Duodenal mucosa (tissue), 2 donors: ENCODE results near the gene ZNF768.

Experiments
- H3K27ac ChIP-seq: one replicate; pipeline ENCODE4 v1.7.0; 2013; ENCODE audit warnings: low read depth, low read length
- H3K27me3 ChIP-seq, 2 donors: one replicate each; pipeline ENCODE4 v1.7.0; 2013; ENCODE audit warnings: low read length in 2 of 2, control low read depth in 1 of 2; ENCODE audit not compliant: insufficient read depth in 2 of 2, control insufficient read depth in 1 of 2
- H3K36me3 ChIP-seq, 2 donors: one replicate each; pipeline ENCODE4 v1.7.0; 2013; ENCODE audit warnings: low read length in 2 of 2, control low read depth in 1 of 2; ENCODE audit not compliant: insufficient read depth in 2 of 2, control insufficient read depth in 1 of 2
- H3K4me1 ChIP-seq, 2 donors: one replicate each; pipeline ENCODE4 v1.7.0; 2013; ENCODE audit warnings: low read length in 2 of 2, control low read depth in 1 of 2; ENCODE audit not compliant: insufficient read depth in 2 of 2, control insufficient read depth in 1 of 2
- H3K4me3 ChIP-seq, 2 donors: one replicate each; pipeline ENCODE4 v1.7.0; 2013; ENCODE audit warnings: low read length in 2 of 2, low read depth in 1 of 2
- H3K9ac ChIP-seq, 2 donors: one replicate each; pipeline ENCODE4 v1.7.0; 2013; ENCODE audit warnings: low read length in 2 of 2, low read depth in 1 of 2
- H3K9me3 ChIP-seq, 2 donors: one replicate each; pipeline ENCODE4 v1.7.0; 2013; ENCODE audit warnings: low read length in 2 of 2, control low read depth in 1 of 2; ENCODE audit not compliant: control insufficient read depth in 1 of 2

Gene ZNF768

GRCh38 chr16:30555315-30556124 lies 29.2 kb upstream of the ZNF768 start:
- peaks cover 19 to 35% of the 10 kb centered on the region in 2 donors for H3K4me1 ChIP-seq
- H3K9ac ChIP-seq, result no peak overlapping the region
- no peaks in the 10 kb centered on the region for H3K9me3 ChIP-seq
- H3K27me3 ChIP-seq, result no peaks in the 10 kb centered on the region
- H3K27ac ChIP-seq, result no peak overlapping the region
- no peak overlapping the region for H3K4me3 ChIP-seq
- H3K36me3 ChIP-seq, result peaks cover 14 to 22% of the 10 kb centered on the region in 2 donors

- peaks cover 14 to 22% of the 10 kb centered on the region in 2 donors for H3K36me3 ChIP-seq
- no peaks in the 10 kb centered on the region for H3K27me3 ChIP-seq
- no peak overlapping the region for H3K9ac ChIP-seq
- no peaks in the 10 kb centered on the region for H3K9me3 ChIP-seq
- H3K4me1 ChIP-seq, result peaks cover 17 to 30% of the 10 kb centered on the region in 2 donors
- H3K27ac ChIP-seq, result no peak overlapping the region
- no peak overlapping the region for H3K4me3 ChIP-seq
These were observed 28.4 kb upstream of the ZNF768 start for GRCh38 chr16:30554557-30555314.

DNA sequence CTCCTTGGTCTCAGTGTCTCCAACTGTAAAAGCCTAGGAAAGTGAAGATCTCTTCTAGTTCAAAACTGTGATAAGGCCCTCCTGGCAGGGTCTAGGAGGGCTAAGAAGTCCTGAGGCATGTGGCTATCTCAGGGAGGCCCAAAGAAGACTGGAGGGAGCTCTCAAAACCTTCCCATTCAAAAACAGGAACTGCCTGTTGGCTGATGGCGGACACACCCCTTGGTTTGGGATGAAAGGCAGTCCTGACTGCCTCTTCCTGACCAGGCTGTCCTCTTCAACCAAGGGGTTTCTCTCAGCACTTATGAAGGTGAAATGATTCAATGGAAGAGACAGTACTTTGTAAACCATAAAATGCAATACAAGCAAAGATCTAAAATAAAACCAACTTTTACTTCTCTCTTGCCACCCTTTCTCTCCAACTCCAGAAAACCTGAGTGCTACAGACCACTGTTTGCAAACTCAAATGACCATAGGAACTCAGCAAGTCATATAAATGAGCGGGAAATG lies 27.1 kb upstream of the ZNF768 start:
- H3K9me3 ChIP-seq, result no peaks in the 10 kb centered on the region
- H3K27ac ChIP-seq, result no peak overlapping the region
- H3K4me1 ChIP-seq, result peaks cover 13 to 27% of the 10 kb centered on the region in 2 donors
- H3K36me3 ChIP-seq, result peaks cover 14 to 22% of the 10 kb centered on the region in 2 donors
- H3K9ac ChIP-seq, result no peak overlapping the region
- H3K4me3 ChIP-seq, result no peak overlapping the region
- no peaks in the 10 kb centered on the region for H3K27me3 ChIP-seq

DNA sequence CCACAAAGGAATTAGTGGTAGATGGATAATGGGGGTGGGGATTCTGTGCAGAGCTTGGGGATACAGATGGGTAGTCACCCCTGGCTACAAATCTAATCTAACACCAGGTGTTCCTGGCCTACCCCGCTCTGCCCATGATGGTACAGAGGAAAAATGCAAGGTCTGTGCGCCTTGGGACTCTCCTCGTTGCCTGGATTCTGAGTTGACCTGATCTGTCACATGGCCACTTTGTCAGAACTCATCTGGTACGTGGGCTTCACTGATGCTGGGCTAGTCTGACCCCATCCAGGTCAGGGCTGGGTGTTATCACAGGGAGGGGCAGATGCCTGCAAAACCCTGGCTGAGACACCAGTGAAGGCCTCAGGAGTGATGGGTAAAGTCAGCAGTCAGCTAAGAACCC lies 26.6 kb upstream of the ZNF768 start:
- H3K4me1 ChIP-seq, result peaks cover 17 to 32% of the 10 kb centered on the region in 2 donors
- no peak overlapping the region for H3K9ac ChIP-seq
- peaks cover 14 to 22% of the 10 kb centered on the region in 2 donors for H3K36me3 ChIP-seq
- H3K27ac ChIP-seq, result no peak overlapping the region
- no peaks in the 10 kb centered on the region for H3K9me3 ChIP-seq
- no peaks in the 10 kb centered on the region for H3K27me3 ChIP-seq
- no peak overlapping the region for H3K4me3 ChIP-seq

- H3K4me3 ChIP-seq, result no peak overlapping the region
- H3K27me3 ChIP-seq, result no peaks in the 10 kb centered on the region
- peaks cover 17 to 26% of the 10 kb centered on the region in 2 donors for H3K4me1 ChIP-seq
- H3K9me3 ChIP-seq, result no peaks in the 10 kb centered on the region
- H3K36me3 ChIP-seq, result peaks cover 14 to 22% of the 10 kb centered on the region in 2 donors
- H3K9ac ChIP-seq, result no peak overlapping the region
- no peak overlapping the region for H3K27ac ChIP-seq
These were observed 25.4 kb upstream of the ZNF768 start for GRCh38 chr16:30551781-30552180.

DNA sequence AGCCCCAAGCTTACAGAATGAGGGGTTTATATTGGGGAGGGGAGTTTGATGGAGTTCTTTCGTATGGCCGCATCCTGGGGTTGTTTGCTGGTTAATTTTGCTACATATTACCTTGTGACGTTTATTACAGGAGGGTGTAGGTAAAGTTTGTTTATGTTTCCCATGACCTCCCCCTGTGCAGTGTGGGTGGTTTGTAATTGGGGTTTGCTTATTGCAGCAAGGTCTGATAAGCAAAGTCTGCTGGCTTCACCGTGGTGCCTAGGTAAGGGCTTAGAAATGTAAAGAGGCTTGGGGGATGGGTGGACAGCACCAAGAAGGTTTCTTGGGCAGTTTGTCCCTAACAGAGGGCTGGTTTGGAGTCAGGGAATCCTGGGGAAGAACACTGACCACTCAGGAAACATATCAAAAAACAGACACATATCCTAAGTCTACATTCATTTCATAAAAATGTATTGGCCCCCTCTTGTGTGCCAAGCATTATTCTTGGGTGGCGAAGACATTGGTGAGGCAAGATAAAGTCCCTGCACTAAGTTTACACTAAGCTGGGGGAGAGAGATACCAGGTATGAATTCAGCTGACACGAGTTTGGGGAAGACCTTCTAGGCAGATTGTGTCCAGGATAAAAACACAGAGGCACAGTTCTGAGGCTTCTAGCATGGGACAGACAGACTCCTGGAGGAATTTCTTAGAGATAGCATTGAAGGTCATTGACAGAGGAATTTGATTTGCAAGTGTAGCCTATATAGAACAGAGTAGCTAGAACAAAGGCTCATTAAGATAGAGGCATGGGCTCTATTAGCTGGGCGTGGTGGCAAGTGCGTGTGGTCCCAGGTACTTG lies 22.3 kb upstream of the ZNF768 start:
- H3K27me3 ChIP-seq, result no peaks in the 10 kb centered on the region
- H3K27ac ChIP-seq, result no peak overlapping the region
- H3K9me3 ChIP-seq, result no peaks in the 10 kb centered on the region
- H3K4me1 ChIP-seq, result peaks cover 16 to 20% of the 10 kb centered on the region in 2 donors
- peaks cover 0 to 6% of the 10 kb centered on the region in 2 donors for H3K36me3 ChIP-seq
- no peak overlapping the region for H3K4me3 ChIP-seq
- no peak overlapping the region for H3K9ac ChIP-seq

DNA sequence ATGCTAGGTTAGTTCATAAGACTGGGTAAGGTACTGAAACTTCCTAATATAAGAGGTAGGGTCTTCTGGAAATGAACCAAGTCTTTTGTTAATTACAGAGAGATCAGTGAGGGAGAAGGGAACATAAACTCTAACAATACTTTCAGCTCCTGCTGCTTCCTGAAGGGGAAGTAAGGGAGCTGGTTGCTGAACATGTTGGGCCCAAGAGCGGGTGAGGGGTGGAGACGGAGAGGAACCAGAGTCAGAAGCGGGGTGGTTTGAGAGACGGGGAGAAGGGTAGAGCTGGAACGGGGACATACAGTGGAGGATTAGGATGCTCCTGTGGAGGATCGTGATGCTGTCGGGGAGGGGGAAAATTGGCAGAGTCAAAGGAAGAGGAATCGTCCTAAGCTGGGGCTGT lies 19.7 kb upstream of the ZNF768 start:
- Histone ChIP-seq H3K4me3 (no peak overlapping the region), H3K36me3 (no peaks in the 10 kb centered on the region), H3K9ac (no peak overlapping the region), H3K27me3 (no peaks in the 10 kb centered on the region), H3K4me1 (peaks cover 26% of the 10 kb centered on the region in 2 donors), H3K27ac (no peak overlapping the region), H3K9me3 (no peaks in the 10 kb centered on the region)

DNA sequence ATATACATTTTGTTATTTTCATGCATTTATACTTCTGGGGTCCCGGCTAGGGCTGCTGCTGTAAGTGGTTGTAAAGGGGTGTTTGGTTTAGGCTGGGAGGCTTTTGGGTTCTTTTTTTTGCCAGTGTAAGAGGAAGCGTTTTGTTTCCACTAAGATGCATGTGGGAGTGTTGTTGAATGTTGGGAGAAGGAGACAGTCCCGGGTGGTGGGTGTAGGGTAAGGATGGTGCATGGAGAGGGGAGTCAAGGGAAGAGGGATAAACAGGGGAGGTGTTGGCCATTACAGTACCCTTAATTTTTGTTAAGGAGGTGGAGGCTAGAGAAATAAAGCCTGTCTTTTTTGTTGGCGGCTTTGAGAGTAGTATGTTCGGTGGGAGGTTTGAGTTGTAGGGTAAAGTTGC lies 16.7 kb upstream of the ZNF768 start:
- H3K4me3 ChIP-seq, result no peak overlapping the region
- no peaks in the 10 kb centered on the region for H3K9me3 ChIP-seq
- H3K27ac ChIP-seq, result no peak overlapping the region
- no peaks in the 10 kb centered on the region for H3K27me3 ChIP-seq
- H3K9ac ChIP-seq, result no peak overlapping the region
- H3K36me3 ChIP-seq, result no peaks in the 10 kb centered on the region
- peaks cover 14 to 21% of the 10 kb centered on the region in 2 donors for H3K4me1 ChIP-seq

DNA sequence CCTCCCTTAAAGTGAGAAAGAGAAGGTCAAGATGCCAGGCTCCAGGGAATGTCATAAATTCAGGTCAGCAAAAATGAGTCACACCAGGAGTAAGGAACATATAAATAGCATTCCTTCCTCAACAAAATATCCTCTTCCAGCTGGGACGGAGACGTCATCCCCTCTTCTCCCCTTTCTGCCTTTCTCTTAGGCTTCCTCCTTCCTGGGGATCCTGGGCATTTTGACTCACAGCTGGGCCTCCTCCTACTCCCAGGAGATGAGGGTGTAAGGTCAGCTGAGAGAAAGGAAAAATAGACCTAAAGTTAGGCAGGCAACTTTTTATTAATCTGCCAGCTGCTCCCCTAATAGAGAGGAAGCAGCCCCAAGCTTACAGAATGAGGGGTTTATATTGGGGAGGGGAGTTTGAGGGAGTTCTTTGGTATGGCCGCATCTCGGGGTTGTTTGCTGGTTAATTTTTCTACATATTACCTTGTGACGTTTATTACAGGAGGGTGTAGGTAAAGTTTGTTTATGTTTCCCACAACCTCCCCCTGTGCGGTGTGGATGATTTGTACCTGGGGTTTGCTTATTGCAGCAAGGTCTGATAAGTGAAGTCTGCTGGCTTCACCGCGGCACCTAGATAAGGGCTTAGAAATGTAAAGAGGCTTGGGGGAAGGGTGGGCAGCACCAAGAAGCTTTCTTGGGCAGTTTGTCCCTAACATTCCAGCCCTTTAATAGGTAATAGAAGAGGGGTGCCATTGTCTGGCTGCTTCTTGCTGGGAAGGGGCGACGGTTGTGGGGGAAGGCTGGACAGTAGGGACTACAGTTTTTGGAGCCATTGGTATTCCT lies 15.3 kb upstream of the ZNF768 start:
- H3K9me3 ChIP-seq, result no peaks in the 10 kb centered on the region
- no peak overlapping the region for H3K4me3 ChIP-seq
- H3K9ac ChIP-seq, result peak overlapping the region; percentile 20 to 47
- H3K27me3 ChIP-seq, result no peaks in the 10 kb centered on the region
- peak overlapping the region; percentile 20 for H3K27ac ChIP-seq
- H3K36me3 ChIP-seq, result no peaks in the 10 kb centered on the region
- H3K4me1 ChIP-seq, result peaks cover 13 to 20% of the 10 kb centered on the region in 2 donors
